ENCODE data around the gene NRARP.

NRARP gene

DNA sequence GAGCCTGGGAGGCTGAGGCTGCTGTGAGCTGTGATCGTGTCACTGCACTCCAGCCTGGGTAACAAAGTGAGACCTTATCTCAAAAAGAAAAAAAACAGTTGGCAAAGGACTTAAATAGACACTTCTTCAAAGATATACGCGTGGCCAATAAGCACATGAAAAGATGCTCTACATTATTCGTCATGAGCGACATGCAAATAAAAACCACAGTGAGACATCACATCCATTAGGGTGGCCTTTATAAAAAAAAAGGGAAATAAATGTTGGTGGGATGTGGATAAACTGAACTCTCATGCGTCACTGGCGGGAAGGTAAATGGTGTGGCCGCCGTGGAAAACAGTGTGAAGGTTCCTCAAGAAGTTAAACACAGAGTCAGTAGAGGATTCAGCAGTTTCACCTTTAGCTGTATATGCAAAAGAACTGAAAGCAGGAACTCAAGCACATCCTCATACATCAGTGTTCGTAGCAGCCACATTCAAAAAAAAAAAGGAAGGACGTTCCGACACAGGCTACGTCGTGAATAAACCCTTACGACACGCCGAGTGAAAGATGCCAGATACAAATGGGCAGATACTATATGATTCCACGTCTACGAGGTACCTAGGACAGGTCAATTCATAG lies 24.5 kb upstream of the NRARP start:
- no peaks in the 10 kb centered on the region for H3K9me2 ChIP-seq (replicated peaks; ENCODE audit: control insufficient read depth, low read length)
- TF ChIP-seq, protein P1, sequence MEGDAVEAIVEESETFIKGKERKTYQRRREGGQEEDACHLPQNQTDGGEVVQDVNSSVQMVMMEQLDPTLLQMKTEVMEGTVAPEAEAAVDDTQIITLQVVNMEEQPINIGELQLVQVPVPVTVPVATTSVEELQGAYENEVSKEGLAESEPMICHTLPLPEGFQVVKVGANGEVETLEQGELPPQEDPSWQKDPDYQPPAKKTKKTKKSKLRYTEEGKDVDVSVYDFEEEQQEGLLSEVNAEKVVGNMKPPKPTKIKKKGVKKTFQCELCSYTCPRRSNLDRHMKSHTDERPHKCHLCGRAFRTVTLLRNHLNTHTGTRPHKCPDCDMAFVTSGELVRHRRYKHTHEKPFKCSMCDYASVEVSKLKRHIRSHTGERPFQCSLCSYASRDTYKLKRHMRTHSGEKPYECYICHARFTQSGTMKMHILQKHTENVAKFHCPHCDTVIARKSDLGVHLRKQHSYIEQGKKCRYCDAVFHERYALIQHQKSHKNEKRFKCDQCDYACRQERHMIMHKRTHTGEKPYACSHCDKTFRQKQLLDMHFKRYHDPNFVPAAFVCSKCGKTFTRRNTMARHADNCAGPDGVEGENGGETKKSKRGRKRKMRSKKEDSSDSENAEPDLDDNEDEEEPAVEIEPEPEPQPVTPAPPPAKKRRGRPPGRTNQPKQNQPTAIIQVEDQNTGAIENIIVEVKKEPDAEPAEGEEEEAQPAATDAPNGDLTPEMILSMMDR (IDR thresholded peaks at IDR 0.05; ENCODE audit: low read depth, low read length, poor library complexity, severe bottlenecking), result no peak
- TF ChIP-seq EZH2phosphoT487 (IDR thresholded peaks at IDR 0.05; ENCODE audit: borderline replicate concordance, low read length), result no peak
- H3K4me1 ChIP-seq (ENCODE audit: control insufficient read depth, low read length), result peaks cover 20% of the 10 kb centered on the region
- no peaks in the 10 kb centered on the region for H4K20me1 ChIP-seq (ENCODE audit: control insufficient read depth, insufficient read depth, low read depth, low read length)
- H3K27ac ChIP-seq (ENCODE audit: low read depth, low read length), result peak overlapping the region; percentile 58
- peaks cover 5% of the 10 kb centered on the region for H3K27me3 ChIP-seq (ENCODE audit: control insufficient read depth, low read length)
- no peaks in the 10 kb centered on the region for H3K9me3 ChIP-seq (ENCODE audit: control insufficient read depth, insufficient read depth, low read length)
- H3K79me2 ChIP-seq (ENCODE audit: control insufficient read depth, low read length), result no peaks in the 10 kb centered on the region
- peak overlapping the region; percentile 62 for H3K4me2 ChIP-seq (ENCODE audit: low read length)
- no peaks in the 10 kb centered on the region for H3K36me3 ChIP-seq (ENCODE audit: control insufficient read depth, low read length)
- peak overlapping the region; percentile 59 for H3K4me3 ChIP-seq (ENCODE audit: low read length)
- peaks cover 9% of the 10 kb centered on the region for H3F3A ChIP-seq (ENCODE audit: control insufficient read depth, insufficient read depth)

DNA sequence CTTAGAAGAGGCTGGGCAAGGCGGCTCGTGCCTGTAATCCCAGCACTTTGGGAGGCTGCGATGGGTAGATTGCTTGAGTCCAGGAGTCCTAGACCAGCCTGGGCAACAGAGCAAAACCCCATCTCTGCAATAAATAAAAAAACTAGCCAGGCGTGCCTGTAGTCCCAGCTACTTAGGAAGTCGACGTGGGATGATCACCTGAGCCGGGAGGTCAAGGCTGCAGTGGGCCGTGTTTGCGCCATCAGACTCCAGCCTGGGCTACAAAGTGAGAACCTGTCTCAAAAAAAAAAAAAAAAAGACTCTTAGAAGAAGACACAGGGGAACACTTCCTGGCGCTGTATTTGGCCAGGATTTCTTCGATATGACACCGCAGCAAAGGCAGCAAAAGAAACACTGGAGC lies 23.7 kb upstream of the NRARP start:
- Histone ChIP-seq H3K36me3 (ENCODE audit: control insufficient read depth, low read length) (no peaks in the 10 kb centered on the region), H3F3A (ENCODE audit: control insufficient read depth, insufficient read depth) (peaks cover 9% of the 10 kb centered on the region), H3K9me2 (replicated peaks; ENCODE audit: control insufficient read depth, low read length) (no peaks in the 10 kb centered on the region), H3K27me3 (ENCODE audit: control insufficient read depth, low read length) (peaks cover 5% of the 10 kb centered on the region), H3K79me2 (ENCODE audit: control insufficient read depth, low read length) (no peaks in the 10 kb centered on the region), H3K4me2 (ENCODE audit: low read length) (peak overlapping the region; percentile 62), H3K4me3 (ENCODE audit: low read length) (peak overlapping the region; percentile 59), H3K4me1 (ENCODE audit: control insufficient read depth, low read length) (peaks cover 28% of the 10 kb centered on the region), H3K27ac (ENCODE audit: low read depth, low read length) (peak overlapping the region; percentile 58), H4K20me1 (ENCODE audit: control insufficient read depth, insufficient read depth, low read depth, low read length) (no peaks in the 10 kb centered on the region), H3K9me3 (ENCODE audit: control insufficient read depth, insufficient read depth, low read length) (no peaks in the 10 kb centered on the region)
- TF ChIP-seq, protein P1 (IDR thresholded peaks at IDR 0.05; ENCODE audit: low read depth, low read length, poor library complexity, severe bottlenecking), result no peak
- no peak for TF ChIP-seq EZH2phosphoT487 (IDR thresholded peaks at IDR 0.05; ENCODE audit: borderline replicate concordance, low read length)

DNA sequence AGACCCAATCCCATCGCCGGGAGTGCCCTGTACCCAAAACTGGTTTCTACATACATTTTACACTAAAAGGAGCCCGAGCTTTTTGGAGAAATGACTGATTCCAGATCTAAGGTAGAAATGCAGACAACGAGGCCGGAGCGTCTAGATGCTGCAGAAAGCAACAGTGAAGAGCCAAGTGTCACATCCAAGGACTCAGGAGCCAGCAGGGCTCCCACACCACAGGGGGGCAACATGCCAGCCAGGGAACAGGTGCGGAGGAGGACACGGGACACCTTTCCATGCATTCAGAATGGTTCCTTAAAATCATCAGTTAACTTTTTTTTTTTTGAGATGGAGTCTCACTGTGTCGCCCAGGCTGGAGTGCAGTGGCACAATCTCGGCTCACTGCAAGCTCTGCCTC lies 23.1 kb upstream of the NRARP start:
- H4K20me1 ChIP-seq (ENCODE audit: control insufficient read depth, insufficient read depth, low read depth, low read length), result no peaks in the 10 kb centered on the region
- no peaks in the 10 kb centered on the region for H3K36me3 ChIP-seq (ENCODE audit: control insufficient read depth, low read length)
- H3K79me2 ChIP-seq (ENCODE audit: control insufficient read depth, low read length), result no peaks in the 10 kb centered on the region
- H3K4me2 ChIP-seq (ENCODE audit: low read length), result no peak overlapping the region
- peaks cover 5% of the 10 kb centered on the region for H3K27me3 ChIP-seq (ENCODE audit: control insufficient read depth, low read length)
- H3K9me2 ChIP-seq (replicated peaks; ENCODE audit: control insufficient read depth, low read length), result no peaks in the 10 kb centered on the region
- peaks cover 9% of the 10 kb centered on the region for H3F3A ChIP-seq (ENCODE audit: control insufficient read depth, insufficient read depth)
- no peak overlapping the region for H3K27ac ChIP-seq (ENCODE audit: low read depth, low read length)
- H3K4me3 ChIP-seq (ENCODE audit: low read length), result no peak overlapping the region
- TF ChIP-seq EZH2phosphoT487 (IDR thresholded peaks at IDR 0.05; ENCODE audit: borderline replicate concordance, low read length), result no peak
- TF ChIP-seq, protein P1 (IDR thresholded peaks at IDR 0.05; ENCODE audit: low read depth, low read length, poor library complexity, severe bottlenecking), result no peak
- no peaks in the 10 kb centered on the region for H3K9me3 ChIP-seq (ENCODE audit: control insufficient read depth, insufficient read depth, low read length)
- H3K4me1 ChIP-seq (ENCODE audit: control insufficient read depth, low read length), result peaks cover 34% of the 10 kb centered on the region
